SJSA1 (cell line): ENCODE measurements around the gene TSEN15. TPM values are rescaled to one million over a fixed set of nuclear protein-coding genes. Genes with fewer than 3 reads are reported as not detected.
"Not testable (repeated sequence)": the region's sequence is repeated elsewhere in the genome, so short reads cannot be mapped to it uniquely, and the experiment has no call there.

Source experiments
- DNase-seq, 2 experiments: peaks; one replicate each; pipeline ENCODE4 v3.0.0-alpha.2; 2015 to 2020; ENCODE audit warnings: low spot score in 2 of 2, low read depth in 1 of 2
- H3K27ac ChIP-seq: fragments of 250-450 bp; sonication (Bioruptor Pico); 2 replicates; pipeline ENCODE4 v1.5.1; 2020; ENCODE audit warnings: mild to moderate bottlenecking, moderate library complexity
- H3K27me3 ChIP-seq: fragments of 250-450 bp; sonication (Bioruptor Pico); replicated peaks from 2 replicates; pipeline ENCODE4 v1.5.1; 2020; ENCODE audit warnings: mild to moderate bottlenecking, moderate library complexity
- H3K36me3 ChIP-seq: fragments of 250-450 bp; sonication (Bioruptor Pico); 2 replicates; pipeline ENCODE4 v1.5.1; 2020; ENCODE audit warnings: mild to moderate bottlenecking
- H3K4me1 ChIP-seq: fragments of 250-450 bp; sonication (Bioruptor Pico); replicated peaks from 2 replicates; pipeline ENCODE4 v1.6.1; 2021; ENCODE audit warnings: mild to moderate bottlenecking
- H3K4me3 ChIP-seq: fragments of 250-450 bp; sonication (Bioruptor Pico); 2 replicates; pipeline ENCODE4 v1.5.1; 2020; ENCODE audit warnings: mild to moderate bottlenecking
- H3K9me3 ChIP-seq: fragments of 250-450 bp; sonication (Bioruptor Pico); replicated peaks from 2 replicates; pipeline ENCODE4 v1.5.1; 2020; ENCODE audit warnings: mild to moderate bottlenecking
- total RNA-seq: library from RNA; depleted of rRNA; stranded (reverse); fragments of >200 nt; shearing (Covaris generic); gene quantifications from 2 replicates; pipeline ENCODE4 v1.2.3, GENCODE V29; 2014

Gene TSEN15
- total RNA-seq, 1 experiment from 2014 or later = 129 TPM

GRCh38 chr1:184035719-184036516 lies 15.6 kb upstream of the TSEN15 start:
- DNase-seq = no peak
- Histone ChIP-seq H3K27me3 (no peaks in the 10 kb centered on the region), H3K4me1 (peaks cover 22% of the 10 kb centered on the region), H3K36me3 (peaks cover 7% of the 10 kb centered on the region; the same call in 1 of the 2 replicates), H3K9me3 (no peaks in the 10 kb centered on the region), H3K27ac (no peak overlapping the region), H3K4me3 (peak overlapping the region; percentile 80)

- Histone ChIP-seq H3K27me3 (no peaks in the 10 kb centered on the region), H3K4me1 (peaks cover 22% of the 10 kb centered on the region), H3K36me3 (peaks cover 7% of the 10 kb centered on the region; the same call in 1 of the 2 replicates), H3K27ac (no peak overlapping the region), H3K4me3 (peak overlapping the region; percentile 80), H3K9me3 (no peaks in the 10 kb centered on the region)
- peak; percentile 65 to 68 for DNase-seq
These were observed 15.0 kb upstream of the TSEN15 start for GRCh38 chr1:184036517-184036949.

GRCh38 chr1:184037849-184038591 lies 13.5 kb upstream of the TSEN15 start:
- no peak overlapping the region for H3K27ac ChIP-seq
- peaks cover 7% of the 10 kb centered on the region; the same call in 1 of the 2 replicates for H3K36me3 ChIP-seq
- H3K4me3 ChIP-seq = peak overlapping the region; percentile 80
- no peaks in the 10 kb centered on the region for H3K27me3 ChIP-seq
- DNase-seq = no peak
- peaks cover 22% of the 10 kb centered on the region for H3K4me1 ChIP-seq
- H3K9me3 ChIP-seq = no peaks in the 10 kb centered on the region

GRCh38 chr1:184039126-184039525 lies 12.4 kb upstream of the TSEN15 start:
- Histone ChIP-seq H3K27me3 (no peaks in the 10 kb centered on the region), H3K4me1 (peaks cover 22% of the 10 kb centered on the region), H3K36me3 (peaks cover 7% of the 10 kb centered on the region; the same call in 1 of the 2 replicates), H3K27ac (no peak overlapping the region), H3K9me3 (no peaks in the 10 kb centered on the region), H3K4me3 (no peak overlapping the region)
- no peak for DNase-seq

- peaks cover 13% of the 10 kb centered on the region for H3K4me1 ChIP-seq
- H3K27ac ChIP-seq = no peak overlapping the region
- H3K27me3 ChIP-seq = no peaks in the 10 kb centered on the region
- H3K36me3 ChIP-seq = peaks cover 5% of the 10 kb centered on the region; the same call in 1 of the 2 replicates
- DNase-seq = no peak
- no peaks in the 10 kb centered on the region for H3K9me3 ChIP-seq
- no peak overlapping the region for H3K4me3 ChIP-seq
These were observed 9.8 kb upstream of the TSEN15 start for GRCh38 chr1:184041731-184042130.

GRCh38 chr1:184043315-184043714 lies 8.2 kb upstream of the TSEN15 start:
- not testable (repeated sequence) for H3K27ac ChIP-seq, H3K27me3 ChIP-seq, H3K9me3 ChIP-seq, H3K36me3 ChIP-seq, DNase-seq, H3K4me3 ChIP-seq, H3K4me1 ChIP-seq

- DNase-seq = no peak
- Histone ChIP-seq H3K27me3 (no peaks in the 10 kb centered on the region), H3K9me3 (no peaks in the 10 kb centered on the region), H3K4me3 (no peak overlapping the region), H3K36me3 (no peaks in the 10 kb centered on the region), H3K27ac (no peak overlapping the region), H3K4me1 (no peaks in the 10 kb centered on the region)
These were observed 6.7 kb upstream of the TSEN15 start for GRCh38 chr1:184044603-184045376.

GRCh38 chr1:184047541-184047940 lies 4.0 kb upstream of the TSEN15 start:
- not testable (repeated sequence) for H3K4me3 ChIP-seq, H3K9me3 ChIP-seq, H3K36me3 ChIP-seq, H3K27ac ChIP-seq, H3K27me3 ChIP-seq, DNase-seq
- H3K4me1 ChIP-seq = peaks cover 13% of the 10 kb centered on the region

- Histone ChIP-seq H3K4me3 (no peak overlapping the region), H3K9me3 (no peaks in the 10 kb centered on the region), H3K27ac (no peak overlapping the region), H3K36me3 (no peaks in the 10 kb centered on the region; the same call in 1 of the 2 replicates), H3K27me3 (no peaks in the 10 kb centered on the region), H3K4me1 (peaks cover 22% of the 10 kb centered on the region)
- no peak for DNase-seq
These were observed 2.8 kb upstream of the TSEN15 start for GRCh38 chr1:184048561-184049240.

- H3K4me3 ChIP-seq = no peak overlapping the region
- H3K27ac ChIP-seq = no peak overlapping the region
- H3K36me3 ChIP-seq = peaks cover under 1% of the 10 kb centered on the region
- H3K9me3 ChIP-seq = no peaks in the 10 kb centered on the region
- no peak for DNase-seq
- no peaks in the 10 kb centered on the region for H3K27me3 ChIP-seq
- peaks cover 27% of the 10 kb centered on the region for H3K4me1 ChIP-seq
These were observed 2.2 kb upstream of the TSEN15 start for GRCh38 chr1:184049291-184049690.

- Histone ChIP-seq H3K36me3 (peaks cover 7% of the 10 kb centered on the region), H3K9me3 (no peaks in the 10 kb centered on the region), H3K4me1 (peaks cover 33% of the 10 kb centered on the region), H3K4me3 (no peak overlapping the region), H3K27me3 (no peaks in the 10 kb centered on the region), H3K27ac (peak overlapping the region; percentile 70)
- DNase-seq = no peak
These were observed 1.6 kb upstream of the TSEN15 start for GRCh38 chr1:184049836-184050468.

- no peaks in the 10 kb centered on the region for H3K9me3 ChIP-seq
- H3K4me1 ChIP-seq = peaks cover 40% of the 10 kb centered on the region
- DNase-seq = peak in 1 of 2 experiments; percentile 39
- peak overlapping the region; percentile 70 for H3K27ac ChIP-seq
- peaks cover 14% of the 10 kb centered on the region for H3K36me3 ChIP-seq
- no peaks in the 10 kb centered on the region for H3K27me3 ChIP-seq
- peak overlapping the region; percentile 67 for H3K4me3 ChIP-seq
These were observed 894 bp upstream of the TSEN15 start for GRCh38 chr1:184050636-184051035.

GRCh38 chr1:184051138-184051484 lies 419 bp upstream of the TSEN15 start:
- H3K36me3 ChIP-seq = peaks cover 18% of the 10 kb centered on the region
- peak overlapping the region; percentile 67 for H3K4me3 ChIP-seq
- H3K4me1 ChIP-seq = peaks cover 45% of the 10 kb centered on the region
- H3K27me3 ChIP-seq = no peaks in the 10 kb centered on the region
- peak overlapping the region; percentile 70 for H3K27ac ChIP-seq
- DNase-seq = no peak
- no peaks in the 10 kb centered on the region for H3K9me3 ChIP-seq
